ENCODE data around the gene TCAF1.

Gene TCAF1

DNA sequence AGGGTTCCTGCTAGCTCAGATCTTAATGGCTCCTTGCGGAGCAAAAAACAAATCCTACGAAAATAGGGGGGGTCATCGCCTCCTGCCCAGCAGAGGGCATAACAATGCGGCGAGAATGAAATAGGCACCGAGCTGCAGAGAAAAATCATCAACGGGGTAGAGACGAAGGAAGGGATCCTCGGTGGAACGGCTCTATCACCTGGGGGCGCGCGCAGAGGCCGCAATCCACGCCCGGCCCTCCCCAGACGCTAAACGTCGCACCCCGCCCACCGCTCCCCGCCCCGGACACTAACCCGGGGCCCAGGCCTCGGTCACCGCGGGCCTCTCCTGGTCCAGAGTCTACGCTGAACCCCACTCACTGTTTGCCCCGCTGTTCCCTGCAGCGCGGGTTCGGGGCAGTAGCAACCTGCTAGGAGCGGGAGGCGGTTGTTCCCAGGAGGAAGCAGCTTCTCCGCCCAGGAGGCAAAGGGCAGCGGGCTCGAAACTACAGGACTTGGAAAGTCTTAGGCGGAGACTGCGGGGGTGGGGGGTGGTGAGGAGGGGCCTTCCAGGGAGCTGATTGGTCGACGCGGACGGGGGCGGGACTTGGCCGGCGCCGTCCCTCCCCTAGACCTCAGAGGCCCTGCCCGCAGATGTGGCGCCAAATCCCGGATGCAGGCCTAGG is at the start of gene TCAF1:
TCAF1 (minus strand) TSS at position 509 of the 664 bp plus-strand sequence. CDS start 25,568 bp downstream, outside the sequence.
- peak within 1 kb of the TSS; percentile 79 for H3K4me2 ChIP-seq
- H3K4me3 ChIP-seq, result peak within 1 kb of the TSS; percentile 82
- H3K9ac ChIP-seq, result peak within 1 kb of the TSS; percentile 84
- H3K9me3 ChIP-seq, result no peaks in the 10 kb centered on the region
- peaks cover 4% of the 10 kb centered on the region; the same call in 1 of the 2 replicates for H3K36me3 ChIP-seq
- H4K20me1 ChIP-seq, result peaks cover 6% of the 10 kb centered on the region; the same call in 1 of the 2 replicates
- no peak for TF ChIP-seq Cebpa-rat (IDR thresholded peaks at IDR 0.05)
- peaks cover 14% of the 10 kb centered on the region for H3K4me1 ChIP-seq
- no peaks in the 10 kb centered on the region for H3K27me3 ChIP-seq
- H3K27ac ChIP-seq, result peak within 1 kb of the TSS; percentile 84

DNA sequence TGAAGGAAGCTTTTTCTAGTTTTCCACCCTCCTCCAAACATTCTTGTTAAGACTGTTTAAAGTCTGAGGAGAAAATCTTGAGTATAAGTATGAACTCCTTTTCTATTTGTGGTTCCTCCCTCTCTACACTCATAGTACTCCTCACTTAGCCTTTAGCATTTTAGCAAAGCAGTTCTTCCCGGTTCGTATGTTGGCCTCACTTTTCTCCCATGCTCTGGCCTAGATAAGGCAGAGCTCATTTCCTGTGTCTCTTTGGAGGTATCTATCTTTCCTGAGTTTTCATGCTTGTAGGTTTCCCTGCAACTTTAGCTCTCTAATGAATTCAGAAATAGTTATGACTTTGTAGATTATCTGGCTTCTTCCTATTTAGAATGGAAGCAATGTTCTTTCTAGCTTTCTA is 46.8 kb upstream of the TCAF1 start:
- Histone ChIP-seq H3K4me1 (no peaks in the 10 kb centered on the region), H3K9me3 (no peaks in the 10 kb centered on the region), H3K4me3 (no peak overlapping the region), H3K36me3 (no peaks in the 10 kb centered on the region), H3K4me2 (no peak overlapping the region), H3K9ac (no peak overlapping the region), H3K27me3 (no peaks in the 10 kb centered on the region), H4K20me1 (no peaks in the 10 kb centered on the region), H3K27ac (no peak overlapping the region)
- TF ChIP-seq Cebpa-rat (IDR thresholded peaks at IDR 0.05), result no peak

- Histone ChIP-seq H3K4me1 (no peaks in the 10 kb centered on the region), H3K27ac (no peak overlapping the region), H3K9me3 (no peaks in the 10 kb centered on the region), H3K27me3 (no peaks in the 10 kb centered on the region), H3K36me3 (no peaks in the 10 kb centered on the region), H3K9ac (no peak overlapping the region), H4K20me1 (no peaks in the 10 kb centered on the region), H3K4me2 (no peak overlapping the region), H3K4me3 (no peak overlapping the region)
- TF ChIP-seq Cebpa-rat (IDR thresholded peaks at IDR 0.05), result no peak
Measured at GRCh38 chr7:143947111-143947510, 45.1 kb upstream of the TCAF1 start.

GRCh38 chr7:143945423-143945822 is 43.4 kb upstream of the TCAF1 start:
- H3K4me2 ChIP-seq, result no peak overlapping the region
- no peak overlapping the region for H3K4me3 ChIP-seq
- no peaks in the 10 kb centered on the region for H3K9me3 ChIP-seq

GRCh38 chr7:143938379-143939243 is 36.6 kb upstream of the TCAF1 start:
- no peaks in the 10 kb centered on the region for H3K4me1 ChIP-seq
- no peaks in the 10 kb centered on the region for H4K20me1 ChIP-seq
- no peaks in the 10 kb centered on the region for H3K36me3 ChIP-seq
- no peak overlapping the region for H3K4me3 ChIP-seq
- no peak for TF ChIP-seq Cebpa-rat (IDR thresholded peaks at IDR 0.05)
- H3K9me3 ChIP-seq, result peaks cover 12% of the 10 kb centered on the region
- H3K4me2 ChIP-seq, result no peak overlapping the region
- H3K9ac ChIP-seq, result no peak overlapping the region
- no peak overlapping the region for H3K27ac ChIP-seq
- H3K27me3 ChIP-seq, result no peaks in the 10 kb centered on the region

More at GRCh38 chr7:143945423-143945822, 43.4 kb upstream of the TCAF1 start:
- Histone ChIP-seq H3K36me3 (no peaks in the 10 kb centered on the region), H4K20me1 (no peaks in the 10 kb centered on the region), H3K27me3 (no peaks in the 10 kb centered on the region), H3K9ac (no peak overlapping the region), H3K4me1 (no peaks in the 10 kb centered on the region), H3K27ac (no peak overlapping the region)
- no peak for TF ChIP-seq Cebpa-rat (IDR thresholded peaks at IDR 0.05)

DNA sequence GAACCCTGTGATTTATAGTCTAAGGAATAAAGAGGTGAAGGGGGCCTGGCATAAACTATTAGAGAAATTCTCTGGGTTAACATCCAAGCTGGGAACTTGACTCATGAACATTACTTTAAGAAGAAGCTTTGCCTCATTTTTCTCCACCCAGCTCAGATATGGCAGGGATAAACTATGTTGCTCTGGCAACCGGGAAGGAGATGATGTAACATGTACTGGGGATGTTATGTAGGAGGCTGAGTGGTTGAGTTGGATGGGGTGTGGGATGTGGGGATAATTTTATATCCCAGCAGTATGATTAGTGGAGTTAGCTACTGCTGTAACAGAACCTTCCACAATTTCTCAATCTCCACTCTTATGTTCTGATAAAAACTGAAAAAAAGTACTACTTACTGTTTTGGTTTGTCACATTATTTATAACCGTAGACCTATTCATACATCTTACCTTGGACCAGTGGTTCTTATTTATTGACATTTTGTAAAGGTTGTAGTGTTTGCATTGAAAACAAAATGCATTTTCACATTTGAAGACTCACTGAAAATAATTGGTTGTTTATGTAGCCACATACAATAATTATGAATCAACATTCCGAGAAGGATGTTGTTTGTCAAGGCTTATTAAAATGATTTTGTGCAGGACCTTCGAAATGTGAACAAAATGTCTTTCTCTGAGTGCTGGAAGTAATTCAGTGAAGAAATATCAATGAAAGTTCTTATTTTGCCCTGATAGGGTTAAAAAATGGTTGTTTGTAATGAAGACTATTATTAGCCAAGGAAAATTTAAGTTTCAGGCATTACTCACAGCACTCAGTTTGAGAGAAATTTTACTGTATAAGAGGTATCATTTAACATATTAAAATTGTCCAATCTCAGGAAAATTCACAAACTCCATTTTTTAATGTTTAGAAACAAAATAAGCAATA is 34.4 kb upstream of the TCAF1 start:
- no peak for TF ChIP-seq Cebpa-rat (IDR thresholded peaks at IDR 0.05)

GRCh38 chr7:143934526-143935325 is 32.8 kb upstream of the TCAF1 start, which contains the start of gene OR2F2:
OR2F2 (plus strand) TSS chr7:143935233; CDS start chr7:143935233, 0 bp downstream.
- TF ChIP-seq Cebpa-rat (IDR thresholded peaks at IDR 0.05), result no peak
- Histone ChIP-seq H3K4me1 (peaks cover 19% of the 10 kb centered on the region), H3K4me3 (no peak within 1 kb of the TSS), H3K36me3 (no peaks in the 10 kb centered on the region), H3K27ac (no peak within 1 kb of the TSS), H3K4me2 (no peak within 1 kb of the TSS), H3K27me3 (no peaks in the 10 kb centered on the region), H3K9ac (no peak within 1 kb of the TSS), H4K20me1 (no peaks in the 10 kb centered on the region), H3K9me3 (peaks cover 19% of the 10 kb centered on the region)

More for the DNA sequence above, 34.4 kb upstream of the TCAF1 start:
- H3K9me3 ChIP-seq, result peaks cover 19% of the 10 kb centered on the region
- H3K4me3 ChIP-seq, result no peak overlapping the region
- H3K27me3 ChIP-seq, result no peaks in the 10 kb centered on the region
- peaks cover 16% of the 10 kb centered on the region for H3K4me1 ChIP-seq
- H3K27ac ChIP-seq, result no peak overlapping the region
- no peaks in the 10 kb centered on the region for H4K20me1 ChIP-seq
- H3K4me2 ChIP-seq, result no peak overlapping the region
- H3K36me3 ChIP-seq, result no peaks in the 10 kb centered on the region
- H3K9ac ChIP-seq, result no peak overlapping the region

- Histone ChIP-seq H3K9me3 (peaks cover 19% of the 10 kb centered on the region), H3K4me3 (no peak overlapping the region), H3K27ac (no peak overlapping the region), H3K4me1 (peaks cover 19% of the 10 kb centered on the region), H4K20me1 (no peaks in the 10 kb centered on the region), H3K36me3 (no peaks in the 10 kb centered on the region), H3K9ac (no peak overlapping the region), H3K4me2 (peak overlapping the region; percentile 75), H3K27me3 (no peaks in the 10 kb centered on the region)
- no peak for TF ChIP-seq Cebpa-rat (IDR thresholded peaks at IDR 0.05)
Measured at GRCh38 chr7:143931739-143932138, 29.8 kb upstream of the TCAF1 start.
